NCI-H146 treated with DMSO at 0.1 percent for 48 hours (cell line): ENCODE measurements around the gene AFM.
A peak's percentile ranks its signal among the peaks of the same experiment; 100 is the strongest.

Experiments used
- DNase-seq: peaks from one replicate; lab custom pipeline; 2025; ENCODE audit not compliant: unreplicated experiment; lab: John Stamatoyannopoulos, UW

Gene AFM

DNA sequence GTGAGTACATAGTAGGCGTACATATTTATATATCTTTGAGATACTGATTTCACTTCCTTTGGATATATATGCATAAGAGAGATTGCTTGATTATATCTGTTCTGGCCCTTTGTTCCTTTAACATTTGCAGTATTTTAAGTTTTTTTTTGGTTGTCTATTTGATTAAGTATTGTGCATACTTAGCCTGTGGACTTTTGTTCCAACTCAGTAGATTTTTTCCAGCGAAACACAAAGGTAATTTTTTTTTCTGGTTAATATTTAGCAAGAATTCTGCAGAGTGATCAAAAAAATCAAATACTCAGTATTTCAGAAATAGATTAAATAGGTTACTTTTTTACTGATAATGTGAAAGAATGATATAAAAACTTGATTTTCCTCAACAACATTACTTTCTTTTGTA, at the start of gene AFM:
Gene AFM (plus strand): TSS at position 388 of the 400 bp plus-strand sequence. CDS start 31 bp downstream, outside the sequence.
- DNase-seq: no peak

DNA sequence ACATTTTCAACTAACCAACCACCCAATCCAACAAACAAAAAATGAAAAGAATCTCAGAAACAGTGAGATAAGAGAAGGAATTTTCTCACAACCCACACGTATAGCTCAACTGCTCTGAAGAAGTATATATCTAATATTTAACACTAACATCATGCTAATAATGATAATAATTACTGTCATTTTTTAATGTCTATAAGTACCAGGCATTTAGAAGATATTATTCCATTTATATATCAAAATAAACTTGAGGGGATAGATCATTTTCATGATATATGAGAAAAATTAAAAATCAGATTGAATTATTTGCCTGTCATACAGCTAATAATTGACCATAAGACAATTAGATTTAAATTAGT, 49.8 kb upstream of the AFM start:
- no peak for DNase-seq

GRCh38 chr4:73432169-73433000, 49.2 kb upstream of the AFM start:
- no peak for DNase-seq

- no peak for DNase-seq
Observed at GRCh38 chr4:73433140-73433539, 48.4 kb upstream of the AFM start.

- no peak for DNase-seq
Observed at GRCh38 chr4:73434311-73434710, 47.2 kb upstream of the AFM start.

DNA sequence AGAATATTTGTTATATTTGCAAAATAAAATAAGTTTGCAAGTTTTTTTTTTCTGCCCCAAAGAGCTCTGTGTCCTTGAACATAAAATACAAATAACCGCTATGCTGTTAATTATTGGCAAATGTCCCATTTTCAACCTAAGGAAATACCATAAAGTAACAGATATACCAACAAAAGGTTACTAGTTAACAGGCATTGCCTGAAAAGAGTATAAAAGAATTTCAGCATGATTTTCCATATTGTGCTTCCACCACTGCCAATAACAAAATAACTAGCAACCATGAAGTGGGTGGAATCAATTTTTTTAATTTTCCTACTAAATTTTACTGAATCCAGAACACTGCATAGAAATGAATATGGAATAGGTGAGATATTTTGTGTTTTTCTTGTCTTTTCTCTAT, 45.6 kb upstream of the AFM start, which contains the start of gene AFP:
Gene AFP (plus strand): TSS at position 238 of the 400 bp plus-strand sequence. CDS start 42 bp downstream, at position 280.
- DNase-seq: no peak

GRCh38 chr4:73436674-73437557, 44.6 kb upstream of the AFM start:
- DNase-seq: no peak

DNA sequence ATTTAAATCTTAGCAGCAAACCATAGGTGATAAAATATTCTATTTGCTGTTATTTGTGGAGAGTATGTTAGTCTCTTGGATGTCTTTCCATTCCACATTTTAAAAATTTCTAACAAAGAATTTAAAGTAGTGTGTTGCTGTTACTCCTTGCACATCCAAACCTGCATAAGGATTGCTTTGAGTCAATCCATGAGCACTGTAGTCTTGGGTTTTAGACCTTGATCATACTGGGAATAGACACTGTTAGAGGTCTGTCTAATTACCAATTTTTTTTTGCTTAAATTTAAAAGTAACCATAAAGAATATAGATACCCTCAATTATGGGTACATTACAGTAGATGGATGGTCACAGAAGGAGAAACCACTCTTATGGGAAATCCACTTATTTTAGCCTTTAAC, 44.0 kb upstream of the AFM start:
- no peak for DNase-seq

GRCh38 chr4:73438048-73438447, 43.5 kb upstream of the AFM start:
- no peak for DNase-seq

GRCh38 chr4:73438582-73439215, 42.8 kb upstream of the AFM start:
- DNase-seq: no peak

- no peak for DNase-seq
Observed at GRCh38 chr4:73439445-73439844, 42.1 kb upstream of the AFM start.

DNA sequence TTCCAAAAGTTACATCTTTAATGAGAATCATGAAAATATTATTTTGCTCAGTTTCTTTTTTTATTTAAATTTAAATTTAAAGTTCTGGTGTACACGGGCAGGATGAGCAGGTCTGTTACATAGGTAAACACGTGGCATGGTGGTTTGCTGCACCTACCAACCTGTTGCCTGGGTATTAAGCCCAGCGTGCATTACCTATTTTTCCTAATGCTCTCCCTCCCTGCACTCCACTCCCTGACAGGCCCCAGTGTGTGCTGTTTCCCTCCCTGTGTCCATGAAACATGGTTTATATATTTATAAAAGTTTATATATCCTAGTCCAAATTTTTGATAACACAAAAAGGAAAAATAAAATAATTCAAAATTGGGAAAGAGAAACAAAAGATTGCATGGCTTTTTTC, 41.6 kb upstream of the AFM start:
- no peak for DNase-seq

DNA sequence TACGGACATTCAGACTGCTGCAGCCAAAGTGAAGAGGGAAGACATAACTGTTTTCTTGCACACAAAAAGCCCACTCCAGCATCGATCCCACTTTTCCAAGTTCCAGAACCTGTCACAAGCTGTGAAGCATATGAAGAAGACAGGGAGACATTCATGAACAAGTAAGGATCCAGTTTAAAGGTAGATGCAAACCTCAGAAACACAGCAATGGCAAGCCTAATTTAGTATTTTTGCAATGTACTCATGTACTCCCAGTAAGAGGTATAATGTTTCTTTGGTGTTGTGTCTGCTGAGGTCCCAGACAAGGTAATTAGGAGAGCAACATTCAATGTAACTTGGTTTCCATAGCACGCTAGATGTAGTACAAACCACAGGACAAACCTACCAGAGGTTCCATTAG, 40.9 kb upstream of the AFM start:
- DNase-seq: no peak

DNA sequence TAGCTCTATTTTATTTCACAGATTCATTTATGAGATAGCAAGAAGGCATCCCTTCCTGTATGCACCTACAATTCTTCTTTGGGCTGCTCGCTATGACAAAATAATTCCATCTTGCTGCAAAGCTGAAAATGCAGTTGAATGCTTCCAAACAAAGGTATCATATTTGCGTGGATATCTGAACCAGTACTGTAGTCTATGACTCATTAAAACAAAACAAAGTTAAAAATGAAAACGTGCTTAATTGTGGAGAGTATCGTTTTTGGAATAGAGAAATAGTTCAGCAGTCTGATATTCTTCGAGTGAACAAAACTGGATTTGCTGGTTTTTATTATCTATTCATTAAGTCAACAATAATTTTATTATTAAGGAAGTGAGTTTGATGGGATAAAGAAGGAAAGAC, 39.3 kb upstream of the AFM start:
- no peak for DNase-seq

GRCh38 chr4:73443224-73443623, 38.3 kb upstream of the AFM start:
- DNase-seq: no peak

GRCh38 chr4:73445383-73446335, 35.9 kb upstream of the AFM start:
- no peak for DNase-seq

DNA sequence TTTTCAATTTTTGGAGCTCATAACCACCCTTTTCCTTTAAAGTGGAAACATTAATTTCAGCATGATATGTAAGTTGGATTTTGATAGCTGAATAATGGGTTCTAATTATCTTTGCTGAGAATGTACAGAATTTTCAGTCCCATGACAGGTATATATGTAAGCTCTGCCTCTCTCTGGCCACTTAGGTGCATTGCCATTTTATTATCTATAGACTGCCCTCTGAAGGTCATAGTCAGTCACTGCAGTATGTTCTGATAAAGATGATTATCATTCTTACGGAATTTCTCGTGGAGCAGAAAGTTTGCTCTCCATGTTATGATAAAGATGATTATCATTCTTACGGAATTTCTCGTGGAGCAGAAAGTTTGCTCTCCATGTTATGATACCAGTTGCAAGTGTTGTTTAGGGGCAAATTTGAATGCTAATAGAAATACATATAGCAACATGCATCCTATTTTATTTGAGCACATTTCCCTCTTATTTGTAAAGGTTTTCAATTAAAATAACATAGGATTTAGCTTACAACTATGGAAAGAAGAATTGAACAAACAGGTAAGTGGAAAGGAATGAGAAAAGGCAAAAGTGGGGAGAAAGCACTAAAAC, 35.1 kb upstream of the AFM start:
- DNase-seq: peak; percentile 77

- no peak for DNase-seq
Observed at GRCh38 chr4:73447671-73448070, 33.9 kb upstream of the AFM start.

DNA sequence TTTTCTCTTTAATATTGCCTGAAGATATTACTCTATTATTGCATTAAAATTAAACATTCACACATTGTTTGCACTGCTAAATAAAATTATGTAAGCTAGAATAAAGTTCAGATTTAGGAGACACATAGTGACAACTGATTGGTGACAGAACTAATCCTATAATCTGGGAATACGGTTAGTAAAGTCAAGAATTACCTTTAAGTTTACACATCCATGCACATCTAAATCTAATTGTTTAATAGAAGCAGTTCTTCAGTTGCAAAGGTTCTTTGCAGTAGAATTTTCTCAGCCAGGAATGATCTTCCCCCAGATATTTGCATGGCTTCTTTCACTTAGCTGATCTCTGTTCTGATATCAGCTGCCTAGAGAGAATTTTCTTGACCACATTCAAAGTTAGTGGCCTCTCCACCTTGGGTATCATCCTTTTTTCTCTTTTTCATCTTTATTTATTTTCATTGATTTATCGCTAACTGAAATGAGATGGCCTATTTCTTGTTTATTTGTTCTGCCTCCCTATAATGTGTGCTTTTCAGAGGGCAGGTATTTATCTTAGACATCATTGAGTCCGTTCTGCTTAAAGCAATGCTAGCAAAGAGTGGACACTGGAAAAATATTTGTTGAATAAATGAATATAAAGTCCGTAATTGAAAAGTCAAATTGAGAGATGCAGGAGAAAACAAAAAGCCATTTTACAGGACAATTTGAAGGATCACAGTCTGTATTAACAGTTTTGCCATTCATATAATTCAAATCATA, 32.9 kb upstream of the AFM start:
- no peak for DNase-seq
